Keratinocyte (primary cell): ENCODE results near the gene TMED10. TPM values are rescaled to one million over a fixed set of nuclear protein-coding genes. Genes with fewer than 3 reads are reported as not detected.
A peak's percentile ranks its signal among the peaks of the same experiment; 100 is the strongest.

Experiments used
- DNase-seq: peaks from one replicate; pipeline ENCODE4 v3.0.0-alpha.2; 2011; ENCODE audit warnings: low read depth, missing footprints, low spot score
- FAIRE-seq: peaks from 2 replicates; lab custom pipeline; 2011; peaks lifted over from hg19 to GRCh38; lab: Jason Lieb, UNC
- H2AFZ ChIP-seq: 2 replicates; pipeline ENCODE4 v1.6.0; 2012; ENCODE audit warnings: low read length, control low read depth, inconsistent platforms; ENCODE audit not compliant: control insufficient read depth
- H3K27ac ChIP-seq: 2 replicates; pipeline ENCODE4 v1.5.1; 2011; ENCODE audit warnings: low read length; ENCODE audit not compliant: control insufficient read depth, insufficient read depth
- H3K27me3 ChIP-seq: 3 replicates; pipeline ENCODE4 v1.6.0; 2011; ENCODE audit warnings: low read length; ENCODE audit not compliant: control insufficient read depth, insufficient read depth; ENCODE audit errors: extremely low read depth
- H3K36me3 ChIP-seq, 2 experiments: 2 replicates in 1 of 2; 3 replicates in 1 of 2; pipeline ENCODE4 v1.5.1; 2011; ENCODE audit warnings: low read length in 2 of 2, mild to moderate bottlenecking in 1 of 2; ENCODE audit not compliant: control insufficient read depth in 2 of 2, insufficient read depth in 2 of 2; ENCODE audit errors: extremely low read depth in 1 of 2
- H3K4me1 ChIP-seq: 3 replicates; pipeline ENCODE4 v1.5.1; 2011; ENCODE audit warnings: low read length; ENCODE audit not compliant: control insufficient read depth, insufficient read depth; ENCODE audit errors: extremely low read depth
- H3K4me2 ChIP-seq: 3 replicates; pipeline ENCODE4 v1.6.0; 2011; ENCODE audit warnings: low read depth, low read length; ENCODE audit not compliant: control insufficient read depth, insufficient read depth; ENCODE audit errors: extremely low read depth
- H3K4me3 ChIP-seq, 3 experiments: fragments of 200-600 bp in 1 of 3; sonication (generic) in 1 of 3; 2 replicates in 2 of 3; 3 replicates in 1 of 3; pipeline ENCODE4 v1.5.1; 2011 to 2016; ENCODE audit warnings: low read length in 3 of 3, mild to moderate bottlenecking in 3 of 3, control low read depth in 2 of 3, inconsistent platforms in 1 of 3, low read depth in 1 of 3, mixed read lengths in 1 of 3, mixed run types in 1 of 3, moderate library complexity in 1 of 3; ENCODE audit not compliant: control insufficient read depth in 2 of 3, insufficient read depth in 2 of 3; ENCODE audit errors: extremely low read depth in 1 of 3
- H3K79me2 ChIP-seq: 2 replicates; pipeline ENCODE4 v1.6.0; 2012; ENCODE audit warnings: low read length; ENCODE audit not compliant: control insufficient read depth, insufficient read depth
- H3K9ac ChIP-seq: 3 replicates; pipeline ENCODE4 v1.6.0; 2011; ENCODE audit warnings: low read length; ENCODE audit not compliant: control insufficient read depth, insufficient read depth; ENCODE audit errors: extremely low read depth
- H3K9me1 ChIP-seq: 3 replicates; pipeline ENCODE4 v1.6.0; 2011; ENCODE audit warnings: low read length; ENCODE audit not compliant: control insufficient read depth, insufficient read depth; ENCODE audit errors: extremely low read depth
- H3K9me3 ChIP-seq: 2 replicates; pipeline ENCODE4 v1.5.1; 2012; ENCODE audit warnings: low read depth, low read length; ENCODE audit not compliant: control insufficient read depth
- H4K20me1 ChIP-seq: 3 replicates; pipeline ENCODE4 v1.6.0; 2011; ENCODE audit warnings: low read length; ENCODE audit not compliant: control insufficient read depth, insufficient read depth; ENCODE audit errors: extremely low read depth
- CTCF ChIP-seq, 3 experiments: IDR thresholded peaks in 1 of 3; conservative IDR thresholded peaks in 1 of 3; optimal IDR thresholded peaks in 1 of 3; 2 replicates in 2 of 3; 3 replicates in 1 of 3; pipeline versions ENCODE3 to v1.5.1; 2011; ENCODE audit warnings: low read length in 3 of 3, mild to moderate bottlenecking in 3 of 3, moderate library complexity in 2 of 3, control low read depth in 1 of 3, inconsistent platforms in 1 of 3; ENCODE audit not compliant: insufficient read depth in 2 of 3; ENCODE audit errors: extremely low read depth in 1 of 3
- EZH2 ChIP-seq: IDR thresholded peaks from one replicate; pipeline ENCODE4 v1.6.1; 2012; ENCODE audit warnings: inconsistent platforms, mild to moderate bottlenecking, low read length, moderate library complexity
- dilution Hi-C: fragments of 300-500 bp; cut with MboI; formaldehyde crosslinking; loops from one replicate; pipeline ENCODE4 v1.7.0; 2020; ENCODE audit warnings: low sequenced_read_pairs; ENCODE audit not compliant: extremely low pct_ligation_motif_present
- polyA minus RNA-seq, 3 experiments: library from RNA; depleted of rRNA, polyadenylated mRNA; stranded (reverse); fragments of >200 nt; gene quantifications; 1 replicate in 1 of 3; 2 replicates in 1 of 3; 3 replicates in 1 of 3; pipeline ENCODE4 v1.2.3, GENCODE V29; 2011
- polyA plus RNA-seq, 5 experiments: library from polyadenylated mRNA; depleted of rRNA in 3 of 5; stranded (reverse) in 3 of 5; stranded (forward) in 1 of 5; unstranded in 1 of 5; fragments of >200 nt; gene quantifications; 1 replicate in 1 of 5; 2 replicates in 3 of 5; 3 replicates in 1 of 5; pipeline versions ENCODE4 v1.2.1 to v1.2.3, GENCODE V29; 2011 to 2012; ENCODE audit warnings: missing spikeins in 2 of 5, low read depth in 1 of 5, low replicate concordance in 1 of 5

TMED10 gene
- polyA plus RNA-seq (306 to 428 TPM (median 380 TPM) in 3 replicates), polyA minus RNA-seq (565 to 838 TPM (median 646 TPM) in 3 replicates)
- polyA plus RNA-seq (2011; ENCODE audit: low read depth), result 83.4 TPM
- polyA plus RNA-seq (2011; cell fraction: cytosol; rRNA removed), result 201 and 388 TPM in 2 replicates
- polyA plus RNA-seq (2011; cell fraction: nucleus; rRNA removed), result 420 and 431 TPM in 2 replicates
- polyA plus RNA-seq (2012; ENCODE audit: low replicate concordance), result 157 and 253 TPM in 2 replicates
- polyA minus RNA-seq (2011; cell fraction: cytosol; rRNA and poly(A)+ RNA removed), result 534 TPM
- 437 and 484 TPM in 2 replicates for polyA minus RNA-seq (2011; cell fraction: nucleus; rRNA and poly(A)+ RNA removed)

- peaks cover 2 to 3% of the 10 kb centered on the region in 2 experiments for H3K36me3 ChIP-seq
- H4K20me1 ChIP-seq, result peaks cover 8% of the 10 kb centered on the region
- H3K9me1 ChIP-seq, result peaks cover 4% of the 10 kb centered on the region
- DNase-seq, result peak; percentile 46
- peak within 1 kb of the TSS; percentile 98 for H3K9ac ChIP-seq
- peak within 1 kb of the TSS; percentile 79 for H3K4me2 ChIP-seq
- no peaks in the 10 kb centered on the region for H3K9me3 ChIP-seq
- H2AFZ ChIP-seq, result peak within 1 kb of the TSS; percentile 54
- dilution Hi-C loops, result no loop called here
- peak within 1 kb of the TSS; percentile 89 for H3K27ac ChIP-seq
- H3K27me3 ChIP-seq, result no peaks in the 10 kb centered on the region
- TF ChIP-seq CTCF (optimal IDR thresholded peaks at IDR 0.05 in 1 of 3, IDR thresholded peaks at IDR 0.05 in 1 of 3, conservative IDR thresholded peaks at IDR 0.05 in 1 of 3; ENCODE audit: extremely low read depth in 1 of 3, insufficient read depth in 2 of 3, low read length in 3 of 3) (peak in 1 of 3 experiments; percentile 1), EZH2 (no peak)
- no peak for FAIRE-seq
- H3K4me1 ChIP-seq, result peaks cover 13% of the 10 kb centered on the region
- peaks cover 50% of the 10 kb centered on the region for H3K79me2 ChIP-seq
- peak within 1 kb of the TSS; percentile 70 to 99 (median 98) for H3K4me3 ChIP-seq
Observed at GRCh38 chr14:75176142-75176820, at the start of gene TMED10. TMED10 (minus strand) TSS chr14:75176612; CDS start chr14:75176579, 33 bp downstream.

GRCh38 chr14:75224561-75224960 is 48.1 kb upstream of the TMED10 start:
- peaks cover 27% of the 10 kb centered on the region for H3K4me1 ChIP-seq
- no peak overlapping the region for H3K27ac ChIP-seq
- no peaks in the 10 kb centered on the region for H3K36me3 ChIP-seq
- H3K4me3 ChIP-seq, result no peak overlapping the region
- dilution Hi-C loops, result no loop called here
- DNase-seq (no peak), FAIRE-seq (no peak)
- no peaks in the 10 kb centered on the region for H3K27me3 ChIP-seq
- no peaks in the 10 kb centered on the region for H3K9me1 ChIP-seq
- H2AFZ ChIP-seq, result no peak overlapping the region
- H4K20me1 ChIP-seq, result no peaks in the 10 kb centered on the region
- no peak overlapping the region for H3K9ac ChIP-seq
- no peaks in the 10 kb centered on the region for H3K9me3 ChIP-seq
- no peak overlapping the region for H3K4me2 ChIP-seq
- no peaks in the 10 kb centered on the region for H3K79me2 ChIP-seq
- no peak for TF ChIP-seq CTCF (optimal IDR thresholded peaks at IDR 0.05 in 1 of 3, IDR thresholded peaks at IDR 0.05 in 1 of 3, conservative IDR thresholded peaks at IDR 0.05 in 1 of 3; ENCODE audit: extremely low read depth in 1 of 3, insufficient read depth in 2 of 3, low read length in 3 of 3)
- no peak for TF ChIP-seq EZH2
